H1 (cell line): ENCODE results near the gene ZBTB18. TPM values are rescaled to one million over a fixed set of nuclear protein-coding genes. Genes with fewer than 3 reads are reported as not detected.

Experiments used
- CTCF ChIA-PET: fragments of 300-600 bp; sonication (Branson Sonifier 250); formaldehyde crosslinking; loops from one replicate; lab custom pipeline; 2021; ENCODE audit not compliant: partially characterized antibody; lab: Charles Lee
- POLR2A ChIA-PET: fragments of 300-600 bp; sonication (Branson Sonifier 250); formaldehyde crosslinking; loops from one replicate; lab custom pipeline; 2021; ENCODE audit warnings: inconsistent platforms; ENCODE audit not compliant: partially characterized antibody; lab: Charles Lee
- DNase-seq, 2 experiments: peaks; one replicate each; pipeline versions ENCODE4 v3.0.0 to v3.0.0-alpha.2; 2010 to 2022; ENCODE audit warnings: low spot score in 2 of 2, low read depth in 1 of 2, mixed read lengths in 1 of 2
- FAIRE-seq: peaks from 2 replicates; lab custom pipeline; 2011; peaks lifted over from hg19 to GRCh38; lab: Jason Lieb, UNC
- H2AFZ ChIP-seq: 2 replicates; pipeline ENCODE4 v1.8.1; 2012; ENCODE audit warnings: low read length, inconsistent platforms
- H2AK5ac ChIP-seq: 2 replicates; pipeline ENCODE4 v1.6.1; 2013; ENCODE audit warnings: low read depth, low read length
- H2BK120ac ChIP-seq: replicated peaks from 2 replicates; pipeline ENCODE3; 2013; ENCODE audit warnings: low read depth, low read length, inconsistent platforms
- H2BK12ac ChIP-seq: 2 replicates; pipeline ENCODE4 v1.6.1; 2013; ENCODE audit warnings: low read depth, low read length
- H2BK15ac ChIP-seq: 2 replicates; pipeline ENCODE4 v1.6.1; 2013; ENCODE audit warnings: low read length
- H2BK20ac ChIP-seq: 2 replicates; pipeline ENCODE4 v1.6.1; 2013; ENCODE audit warnings: low read length
- H2BK5ac ChIP-seq: 2 replicates; pipeline ENCODE4 v1.6.1; 2013; ENCODE audit warnings: low read depth, low read length
- H3K14ac ChIP-seq: 2 replicates; pipeline ENCODE4 v1.6.1; 2013; ENCODE audit warnings: inconsistent platforms; ENCODE audit not compliant: insufficient read length
- H3K18ac ChIP-seq: 2 replicates; pipeline ENCODE4 v1.6.1; 2013; ENCODE audit warnings: low read length; ENCODE audit errors: extremely low read depth
- H3K23ac ChIP-seq: 2 replicates; pipeline ENCODE4 v1.6.1; 2013; ENCODE audit warnings: inconsistent platforms; ENCODE audit not compliant: insufficient read length
- H3K23me2 ChIP-seq: 2 replicates; pipeline ENCODE4 v1.6.1; 2013; ENCODE audit warnings: low read depth, low read length
- H3K27ac ChIP-seq: 2 replicates; pipeline ENCODE4 v1.6.1; 2011; ENCODE audit warnings: low read depth, low read length, inconsistent platforms
- H3K27me3 ChIP-seq, 4 experiments: replicated peaks in 1 of 4; 1 replicate in 1 of 4; 2 replicates in 3 of 4; pipeline versions ENCODE4 v1.6.1 to v1.8.1; 2011 to 2013; ENCODE audit warnings: low read length in 3 of 4, mild to moderate bottlenecking in 3 of 4, inconsistent platforms in 2 of 4, mixed read lengths in 2 of 4, moderate library complexity in 1 of 4; ENCODE audit not compliant: control insufficient read depth in 3 of 4, insufficient read depth in 3 of 4; ENCODE audit errors: extremely low read depth in 1 of 4
- H3K36me3 ChIP-seq, 4 experiments: 2 replicates each; pipeline versions ENCODE4 v1.6.1 to v1.8.1; 2011 to 2013; ENCODE audit warnings: mild to moderate bottlenecking in 4 of 4, low read length in 3 of 4, moderate library complexity in 2 of 4, control low read depth in 1 of 4, inconsistent platforms in 1 of 4; ENCODE audit not compliant: insufficient read depth in 4 of 4, control insufficient read depth in 2 of 4
- H3K4ac ChIP-seq: replicated peaks from 2 replicates; pipeline ENCODE3; 2013; ENCODE audit warnings: low read length, low read depth, mixed read lengths, inconsistent platforms; ENCODE audit not compliant: insufficient read length
- H3K4me1 ChIP-seq, 4 experiments: replicated peaks in 1 of 4; 1 replicate in 1 of 4; 2 replicates in 3 of 4; pipeline versions ENCODE4 v1.6.1 to v1.8.1; 2011 to 2013; ENCODE audit warnings: low read length in 3 of 4, inconsistent platforms in 2 of 4, mixed read lengths in 1 of 4; ENCODE audit not compliant: insufficient read depth in 4 of 4, control insufficient read depth in 3 of 4
- H3K4me2 ChIP-seq, 2 experiments: 2 replicates each; pipeline versions ENCODE4 v1.6.1 to v1.8.1; 2011 to 2013; ENCODE audit warnings: low read depth in 2 of 2, low read length in 2 of 2, control low read depth in 1 of 2, inconsistent platforms in 1 of 2, mild to moderate bottlenecking in 1 of 2; ENCODE audit not compliant: insufficient read depth in 1 of 2
- H3K4me3 ChIP-seq, 4 experiments: fragments of 200-600, 300-600 bp in 1 of 4; sonication (generic), shearing (Covaris generic), sonication (Bioruptor Twin) in 1 of 4; 2 replicates each; pipeline versions ENCODE4 v1.5.1 to v1.8.1; 2011 to 2016; ENCODE audit warnings: low read length in 4 of 4, low read depth in 3 of 4, control low read depth in 2 of 4, inconsistent platforms in 2 of 4, mild to moderate bottlenecking in 2 of 4, mixed read lengths in 1 of 4, moderate library complexity in 1 of 4; ENCODE audit not compliant: insufficient read depth in 2 of 4; ENCODE audit errors: extremely low read depth in 1 of 4
- H3K56ac ChIP-seq: replicated peaks from 2 replicates; pipeline ENCODE3; 2013; ENCODE audit warnings: low read depth, mild to moderate bottlenecking, mixed read lengths, low read length, inconsistent platforms; ENCODE audit not compliant: insufficient read length
- H3K79me1 ChIP-seq: 2 replicates; pipeline ENCODE4 v1.6.1; 2013; ENCODE audit warnings: low read depth, low read length, control low read depth
- H3K79me2 ChIP-seq, 2 experiments: 2 replicates each; pipeline versions ENCODE4 v1.6.1 to v1.8.1; 2012 to 2013; ENCODE audit warnings: low read length in 2 of 2, mild to moderate bottlenecking in 2 of 2, inconsistent platforms in 1 of 2; ENCODE audit not compliant: insufficient read depth in 2 of 2, control insufficient read depth in 1 of 2
- H3K9ac ChIP-seq, 4 experiments: replicated peaks in 1 of 4; 1 replicate in 1 of 4; 2 replicates in 3 of 4; pipeline versions ENCODE4 v1.6.1 to v1.8.1; 2011 to 2013; ENCODE audit warnings: low read depth in 3 of 4, low read length in 3 of 4, control low read depth in 2 of 4, mild to moderate bottlenecking in 2 of 4, moderate library complexity in 2 of 4, inconsistent platforms in 1 of 4; ENCODE audit errors: extremely low read depth in 1 of 4
- H3K9me3 ChIP-seq, 2 experiments: 2 replicates each; pipeline versions ENCODE4 v1.6.1 to v1.8.1; 2012 to 2013; ENCODE audit warnings: mild to moderate bottlenecking in 2 of 2, moderate library complexity in 2 of 2, control low read depth in 1 of 2, inconsistent platforms in 1 of 2, low read depth in 1 of 2, low read length in 1 of 2, mixed read lengths in 1 of 2; ENCODE audit not compliant: insufficient read depth in 2 of 2
- H4K20me1 ChIP-seq, 2 experiments: replicated peaks in 1 of 2; 2 replicates each; pipeline versions ENCODE3 to v1.8.1; 2011 to 2013; ENCODE audit warnings: inconsistent platforms in 2 of 2, low read length in 2 of 2, mild to moderate bottlenecking in 1 of 2; ENCODE audit not compliant: insufficient read depth in 2 of 2, control insufficient read depth in 1 of 2
- H4K5ac ChIP-seq: 2 replicates; pipeline ENCODE4 v1.6.1; 2013; ENCODE audit warnings: low read length, low read depth, mixed read lengths, inconsistent platforms; ENCODE audit not compliant: insufficient read length
- H4K8ac ChIP-seq: 2 replicates; pipeline ENCODE4 v1.8.0; 2013; ENCODE audit warnings: mild to moderate bottlenecking, moderate library complexity, low read length, inconsistent platforms; ENCODE audit not compliant: insufficient read depth; ENCODE audit errors: extremely low read depth
- H4K91ac ChIP-seq: replicated peaks from 2 replicates; pipeline ENCODE3; 2013; ENCODE audit warnings: low read length, mixed read lengths, inconsistent platforms; ENCODE audit not compliant: insufficient read length
- CEBPB ChIP-seq: IDR thresholded peaks from 2 replicates; pipeline ENCODE4 v1.6.1; 2012; ENCODE audit warnings: low read depth, low read length
- EGR1 ChIP-seq: IDR thresholded peaks from 2 replicates; pipeline ENCODE4 v1.6.1; 2011; ENCODE audit warnings: low read depth, low read length, borderline replicate concordance
- GTF2F1 ChIP-seq: IDR thresholded peaks from 2 replicates; pipeline ENCODE4 v1.6.1; 2012; ENCODE audit warnings: low read depth, low read length, improper control_type of control experiment, borderline replicate concordance
- POLR2A ChIP-seq, 2 experiments: IDR thresholded peaks; 1 replicate in 1 of 2; 2 replicates in 1 of 2; pipeline ENCODE4 v1.6.1; 2011; ENCODE audit warnings: low read depth in 2 of 2, low read length in 2 of 2, mild to moderate bottlenecking in 2 of 2; ENCODE audit errors: control extremely low read depth in 1 of 2
- POU5F1 ChIP-seq: IDR thresholded peaks from 2 replicates; pipeline ENCODE4 v1.6.1; 2011; ENCODE audit warnings: low read depth, mild to moderate bottlenecking, low read length, moderate library complexity
- TAF1 ChIP-seq: IDR thresholded peaks from 2 replicates; pipeline ENCODE4 v1.6.1; 2011; ENCODE audit warnings: mild to moderate bottlenecking, low read depth, low read length
- TEAD4 ChIP-seq: IDR thresholded peaks from 2 replicates; pipeline ENCODE4 v1.6.1; 2012; ENCODE audit warnings: low read depth, low read length, inconsistent platforms, mixed read lengths
- WGBS, 2 experiments: shearing (Covaris generic) in 1 of 2; methylation state at CpG; one replicate each; pipeline versions ENCODE4 v1.1.6 to v1.1.7; 2013 to 2015; ENCODE audit warnings: low lambda C conversion rate in 2 of 2, mixed read lengths in 2 of 2, inconsistent platforms in 1 of 2, low coverage in 1 of 2, missing lambda C conversion rate in 1 of 2; ENCODE audit not compliant: insufficient replicate concordance in 2 of 2, insufficient coverage in 1 of 2, insufficient read length in 1 of 2; ENCODE audit errors: extremely low coverage in 1 of 2, missing lambda C conversion rate in 1 of 2; 5-methylcytosine and 5-hydroxymethylcytosine counted together
- polyA plus RNA-seq, 7 experiments: library from polyadenylated mRNA; depleted of rRNA in 3 of 7; stranded (reverse) in 5 of 7; unstranded in 2 of 7; fragments of >200 nt in 5 of 7; fragments of 200-250 nt in 2 of 7; gene quantifications; 1 replicate in 5 of 7; 2 replicates in 1 of 7; 4 replicates in 1 of 7; pipeline versions ENCODE4 v1.2.1 to v1.2.3, GENCODE V29; 2011 to 2013; ENCODE audit warnings: missing spikeins in 2 of 7, mixed read lengths in 2 of 7
- total RNA-seq: library from RNA; stranded (reverse); fragmentation: NEBNext Ultra II Directional; extraction: Animal tissue kit (Norgen Biotek cat#: 25700); gene quantifications from 2 replicates; pipeline ENCODE4 v1.2.1, GENCODE V29; 2021

The ZBTB18 gene
- total and polyA plus RNA-seq, 2 of the 8 experiments (the other 6 are each of a cell fraction or from before 2014, with no cell fraction given), result 8.5 to 14.4 TPM

- H3K23ac ChIP-seq, result no peak overlapping the region
- no peak for DNase-seq
- H3K79me2 ChIP-seq, result peaks cover 0 to 1% of the 10 kb centered on the region in 2 experiments; a peak in 1 of 4 replicates
- H3K27me3 ChIP-seq, result no peaks in the 10 kb centered on the region; a peak in 1 of 7 replicates
- H3K4ac ChIP-seq, result no peak overlapping the region
- no peak overlapping the region for H4K8ac ChIP-seq
- H2BK20ac ChIP-seq, result no peak overlapping the region
- peaks cover 0 to 3% (median 3%) of the 10 kb centered on the region in 4 experiments; a peak in 4 of 7 replicates for H3K4me1 ChIP-seq
- ChIA-PET POLR2A (no interaction called here), CTCF (interaction anchor here (0.7 kb wide), 1 partner anchor 20 kb away, joined by 3 read pairs; no protein-coding TSS in a partner anchor)
- H4K5ac ChIP-seq, result no peak overlapping the region
- H3K36me3 ChIP-seq, result no peaks in the 10 kb centered on the region
- no peak overlapping the region for H3K4me2 ChIP-seq
- H2AFZ ChIP-seq, result no peak overlapping the region
- H3K9me3 ChIP-seq, result no peaks in the 10 kb centered on the region
- H2BK5ac ChIP-seq, result no peak overlapping the region
- no peak overlapping the region for H3K56ac ChIP-seq
- no peaks in the 10 kb centered on the region for H3K79me1 ChIP-seq
- TF ChIP-seq POU5F1 (no peak), TEAD4 (no peak), EGR1 (no peak), TAF1 (no peak), CEBPB (no peak), GTF2F1 (no peak), POLR2A (IDR thresholded peaks at IDR 0.05; ENCODE audit: control extremely low read depth in 1 of 2, low read depth in 2 of 2, low read length in 2 of 2) (no peak)
- TF ChIP-seq, all 59 proteins: peak for 0
- Histone ChIP-seq H3K14ac (no peak overlapping the region), H4K91ac (no peak overlapping the region), H3K18ac (no peak overlapping the region), H4K20me1 (no peaks in the 10 kb centered on the region), H2BK12ac (no peak overlapping the region), H2AK5ac (no peak overlapping the region), H3K9ac (no peak overlapping the region), H2BK15ac (no peak overlapping the region), H3K23me2 (peaks cover 6% of the 10 kb centered on the region; the same call in 1 of the 2 replicates), H3K4me3 (no peak overlapping the region), H2BK120ac (no peak overlapping the region), H3K27ac (no peak overlapping the region)
- WGBS, 2 experiments, result 88% methylated on average over 1 of the region's 1 CpG; no CpG with 5 or more reads in 1 of the 2 experiments
- FAIRE-seq, result no peak
Observed at GRCh38 chr1:244044423-244044822, 6.7 kb upstream of the ZBTB18 start.
